WTC11 (cell line): ENCODE results near the gene FAM181A.

Experiments used
- CREM ChIP-seq: sonication (generic); formaldehyde crosslinking; IDR thresholded peaks from 2 replicates; pipeline ENCODE4 v1.8.1; 2022; ENCODE audit warnings: mild to moderate bottlenecking, missing genetic modification reagents, moderate library complexity
- CTCF ChIP-seq: fragments of 200-600 bp; IDR thresholded peaks from 2 replicates; pipeline ENCODE4 v1.8.0; 2022; ENCODE audit warnings: antibody characterized with exemption
- ESRRA ChIP-seq: sonication (generic); formaldehyde crosslinking; IDR thresholded peaks from 2 replicates; pipeline ENCODE4 v1.8.1; 2022; ENCODE audit warnings: mild to moderate bottlenecking, missing genetic modification reagents, borderline replicate concordance
- FOXP4 ChIP-seq: sonication (generic); formaldehyde crosslinking; IDR thresholded peaks from 2 replicates; pipeline ENCODE4 v1.8.0; 2022; ENCODE audit warnings: mild to moderate bottlenecking, missing genetic modification reagents
- NFE2L1 ChIP-seq: sonication (generic); formaldehyde crosslinking; IDR thresholded peaks from 2 replicates; pipeline ENCODE4 v1.8.1; 2023; ENCODE audit warnings: missing genetic modification reagents
- OVOL2 ChIP-seq: fragments of 250-450 bp; sonication (Bioruptor Pico); IDR thresholded peaks from 2 replicates; pipeline ENCODE4 v1.9.0; 2021; ENCODE audit warnings: mild to moderate bottlenecking, borderline replicate concordance
- TEAD4 ChIP-seq: sonication (generic); formaldehyde crosslinking; IDR thresholded peaks from 2 replicates; pipeline ENCODE4 v1.8.0; 2022; ENCODE audit warnings: mild to moderate bottlenecking, missing genetic modification reagents
- USF1 ChIP-seq: sonication (generic); formaldehyde crosslinking; IDR thresholded peaks from 2 replicates; pipeline ENCODE4 v1.8.0; 2022; ENCODE audit warnings: mild to moderate bottlenecking, missing genetic modification reagents
- ZNF138 ChIP-seq: sonication (generic); formaldehyde crosslinking; conservative IDR thresholded peaks from 2 replicates; pipeline ENCODE4 v1.8.1; 2022; ENCODE audit warnings: mild to moderate bottlenecking, moderate library complexity, missing genetic modification reagents
- ZNF232 ChIP-seq: sonication (generic); formaldehyde crosslinking; IDR thresholded peaks from 2 replicates; pipeline ENCODE4 v1.8.0; 2022; ENCODE audit warnings: mild to moderate bottlenecking, missing genetic modification reagents
- ZNF263 ChIP-seq: sonication (generic); formaldehyde crosslinking; IDR thresholded peaks from 2 replicates; pipeline ENCODE4 v1.8.1; 2022; ENCODE audit warnings: low read depth, mild to moderate bottlenecking, moderate library complexity, missing genetic modification reagents

GRCh38 chr14:93930989-93931307 lies 3.8 kb downstream of the FAM181A start:
- TF ChIP-seq ZNF232 (CRISPR knock-in tag), result no peak
- TF ChIP-seq CREM (CRISPR knock-in tag), result no peak
- no peak for TF ChIP-seq ZNF263 (CRISPR knock-in tag)
- no peak for TF ChIP-seq USF1 (CRISPR knock-in tag)
- no peak for TF ChIP-seq FOXP4 (CRISPR knock-in tag)
- TF ChIP-seq CTCF, result no peak
- TF ChIP-seq ESRRA (CRISPR knock-in tag), result no peak
- no peak for TF ChIP-seq NFE2L1 (CRISPR knock-in tag)
- TF ChIP-seq TEAD4, result no peak
- no peak for TF ChIP-seq ZNF138 (CRISPR knock-in tag)
- no peak for TF ChIP-seq OVOL2 (CRISPR knock-in tag)
